Measurements from ENCODE around the gene SH3PXD2A. TPM values are rescaled to one million over a fixed set of nuclear protein-coding genes. Genes with fewer than 3 reads are reported as not detected.

Gene SH3PXD2A
- total RNA-seq, 1 donor from 2014 or later = 38.6 TPM

DNA sequence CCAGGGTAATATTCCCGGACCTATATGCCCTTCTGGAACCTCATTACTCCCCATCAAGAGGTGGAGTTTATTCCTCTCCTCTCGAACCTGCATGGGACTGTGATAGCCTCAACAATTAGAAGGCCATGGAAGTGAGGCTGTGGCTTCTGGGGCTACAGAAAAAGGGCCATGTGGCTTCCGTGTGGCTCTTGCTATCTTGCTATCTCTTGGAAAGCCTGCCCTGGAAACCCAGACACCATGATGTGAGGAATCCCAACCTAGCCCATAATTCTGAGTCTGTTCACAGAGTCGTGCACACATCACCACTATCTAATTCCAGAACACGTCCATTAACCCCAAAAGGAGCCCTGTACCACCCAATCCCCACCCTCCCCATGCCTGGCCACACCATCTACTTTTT lies 20.8 kb upstream of the SH3PXD2A start:
- no peak for DNase-seq (ENCODE audit: extremely low spot score, unreplicated experiment)
- Mint-ChIP-seq H3K27ac (no peak overlapping the region), H3K4me1 (ENCODE audit: unreplicated experiment) (peaks cover 25% of the 10 kb centered on the region), H3K27me3 (no peaks in the 10 kb centered on the region), H3K9me3 (no peaks in the 10 kb centered on the region), H3K36me3 (peaks cover 29% of the 10 kb centered on the region), H3K4me3 (no peak overlapping the region)
- TF ChIP-seq, protein P1, sequence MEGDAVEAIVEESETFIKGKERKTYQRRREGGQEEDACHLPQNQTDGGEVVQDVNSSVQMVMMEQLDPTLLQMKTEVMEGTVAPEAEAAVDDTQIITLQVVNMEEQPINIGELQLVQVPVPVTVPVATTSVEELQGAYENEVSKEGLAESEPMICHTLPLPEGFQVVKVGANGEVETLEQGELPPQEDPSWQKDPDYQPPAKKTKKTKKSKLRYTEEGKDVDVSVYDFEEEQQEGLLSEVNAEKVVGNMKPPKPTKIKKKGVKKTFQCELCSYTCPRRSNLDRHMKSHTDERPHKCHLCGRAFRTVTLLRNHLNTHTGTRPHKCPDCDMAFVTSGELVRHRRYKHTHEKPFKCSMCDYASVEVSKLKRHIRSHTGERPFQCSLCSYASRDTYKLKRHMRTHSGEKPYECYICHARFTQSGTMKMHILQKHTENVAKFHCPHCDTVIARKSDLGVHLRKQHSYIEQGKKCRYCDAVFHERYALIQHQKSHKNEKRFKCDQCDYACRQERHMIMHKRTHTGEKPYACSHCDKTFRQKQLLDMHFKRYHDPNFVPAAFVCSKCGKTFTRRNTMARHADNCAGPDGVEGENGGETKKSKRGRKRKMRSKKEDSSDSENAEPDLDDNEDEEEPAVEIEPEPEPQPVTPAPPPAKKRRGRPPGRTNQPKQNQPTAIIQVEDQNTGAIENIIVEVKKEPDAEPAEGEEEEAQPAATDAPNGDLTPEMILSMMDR (conservative IDR thresholded peaks at IDR 0.05) = no peak

DNA sequence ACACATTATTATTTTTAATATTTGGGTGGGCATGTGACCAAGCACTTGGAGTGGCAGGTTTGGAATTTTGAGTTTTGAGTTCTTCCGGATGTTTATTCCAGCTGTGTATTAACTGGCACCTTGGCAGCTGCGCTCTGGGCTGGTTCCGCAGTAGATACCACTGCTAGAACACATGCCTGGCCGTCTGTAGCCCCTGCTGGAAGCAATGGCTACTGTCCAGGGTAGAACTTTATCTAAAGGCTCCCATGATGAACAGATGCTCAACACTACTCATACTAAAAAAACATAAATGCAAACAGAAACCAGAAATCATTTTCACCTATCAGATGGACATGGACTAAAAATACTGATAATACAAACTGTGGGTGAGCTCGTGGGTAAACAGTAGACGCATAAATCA lies 19.4 kb upstream of the SH3PXD2A start:
- peaks cover 32% of the 10 kb centered on the region for H3K4me1 Mint-ChIP-seq (ENCODE audit: unreplicated experiment)
- H3K4me3 Mint-ChIP-seq = no peak overlapping the region
- H3K9me3 Mint-ChIP-seq = no peaks in the 10 kb centered on the region
- no peak overlapping the region for H3K27ac Mint-ChIP-seq
- no peak for DNase-seq (ENCODE audit: extremely low spot score, unreplicated experiment)
- no peaks in the 10 kb centered on the region for H3K27me3 Mint-ChIP-seq
- TF ChIP-seq, protein P1 (conservative IDR thresholded peaks at IDR 0.05) = peak; percentile 32
- peaks cover 17% of the 10 kb centered on the region for H3K36me3 Mint-ChIP-seq

GRCh38 chr10:103872137-103872931 lies 17.0 kb upstream of the SH3PXD2A start:
- no peaks in the 10 kb centered on the region for H3K27me3 Mint-ChIP-seq
- TF ChIP-seq, protein P1 (conservative IDR thresholded peaks at IDR 0.05) = no peak
- peak overlapping the region; percentile 68 for H3K27ac Mint-ChIP-seq
- DNase-seq (ENCODE audit: extremely low spot score, unreplicated experiment) = no peak
- H3K9me3 Mint-ChIP-seq = no peaks in the 10 kb centered on the region
- peaks cover 27% of the 10 kb centered on the region for H3K4me1 Mint-ChIP-seq (ENCODE audit: unreplicated experiment)
- H3K36me3 Mint-ChIP-seq = peaks cover 6% of the 10 kb centered on the region
- no peak overlapping the region for H3K4me3 Mint-ChIP-seq

DNA sequence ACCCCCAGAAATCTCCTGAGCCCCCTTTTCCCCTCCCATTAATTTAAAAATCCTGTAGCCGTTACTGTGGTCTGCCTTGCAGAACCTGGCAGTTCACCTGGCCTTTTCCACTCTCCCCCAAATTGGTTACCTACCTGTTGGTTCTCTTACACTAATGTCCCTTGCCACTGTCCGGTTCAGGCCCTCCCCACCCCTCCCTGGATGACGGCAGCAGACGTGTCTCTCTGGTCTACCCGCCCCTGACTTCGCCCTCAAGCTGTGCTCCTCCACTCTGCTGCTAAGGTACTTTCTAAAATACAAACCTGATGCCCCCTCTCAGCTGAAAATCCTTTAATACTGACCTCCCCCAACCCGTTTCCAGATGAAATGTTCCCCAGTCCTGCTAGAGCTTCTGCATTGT lies 15.6 kb upstream of the SH3PXD2A start:
- DNase-seq (ENCODE audit: extremely low spot score, unreplicated experiment) = no peak
- H3K4me1 Mint-ChIP-seq (ENCODE audit: unreplicated experiment) = peaks cover 27% of the 10 kb centered on the region
- H3K27ac Mint-ChIP-seq = peak overlapping the region; percentile 68
- TF ChIP-seq, protein P1 (conservative IDR thresholded peaks at IDR 0.05) = no peak
- peaks cover 6% of the 10 kb centered on the region for H3K36me3 Mint-ChIP-seq
- no peaks in the 10 kb centered on the region for H3K27me3 Mint-ChIP-seq
- H3K9me3 Mint-ChIP-seq = no peaks in the 10 kb centered on the region
- H3K4me3 Mint-ChIP-seq = peak overlapping the region; percentile 40

- H3K4me3 Mint-ChIP-seq = peak overlapping the region; percentile 35
- peaks cover 6% of the 10 kb centered on the region for H3K36me3 Mint-ChIP-seq
- DNase-seq (ENCODE audit: extremely low spot score, unreplicated experiment) = no peak
- H3K9me3 Mint-ChIP-seq = no peaks in the 10 kb centered on the region
- peaks cover 27% of the 10 kb centered on the region for H3K4me1 Mint-ChIP-seq (ENCODE audit: unreplicated experiment)
- H3K27me3 Mint-ChIP-seq = no peaks in the 10 kb centered on the region
- peak overlapping the region; percentile 68 for H3K27ac Mint-ChIP-seq
- TF ChIP-seq, protein P1 (conservative IDR thresholded peaks at IDR 0.05) = peak; percentile 16
Observed at GRCh38 chr10:103870516-103870915, 15.1 kb upstream of the SH3PXD2A start.

Data from type B pancreatic cell (in vitro differentiated cells).